ENCODE data around the gene DPH6. TPM values are rescaled to one million over a fixed set of nuclear protein-coding genes. Genes with fewer than 3 reads are reported as not detected.
"Not testable (repeated sequence)": the region's sequence is repeated elsewhere in the genome, so short reads cannot be mapped to it uniquely, and the experiment has no call there.

DPH6 gene
- total RNA-seq, 2 donors from 2014 or later: 14.8 to 15.3 TPM

- intact Hi-C loops (cut with DNase I): no loop called here
- no peak for TF ChIP-seq CTCF (IDR thresholded peaks at IDR 0.05)
- H3K36me3 ChIP-seq: no peaks in the 10 kb centered on the region
- DNase-seq: no peak
- H3K9me3 ChIP-seq: no peaks in the 10 kb centered on the region
- no peak overlapping the region for H3K4me3 ChIP-seq
- no peak overlapping the region for H3K27ac ChIP-seq
- no peaks in the 10 kb centered on the region for H3K4me1 ChIP-seq
- H3K27me3 ChIP-seq: no peaks in the 10 kb centered on the region
- no peak overlapping the region for H3K9ac ChIP-seq (ENCODE audit: low read depth in 2 of 2, low read length in 2 of 2)
Observed at GRCh38 chr15:35383506-35383905, 162.5 kb downstream of the DPH6 start.

GRCh38 chr15:35381328-35381727, 164.6 kb downstream of the DPH6 start:
- no peak for DNase-seq
- no peak for TF ChIP-seq CTCF (IDR thresholded peaks at IDR 0.05)
- Histone ChIP-seq H3K27ac (no peak overlapping the region), H3K36me3 (no peaks in the 10 kb centered on the region), H3K27me3 (no peaks in the 10 kb centered on the region), H3K9me3 (no peaks in the 10 kb centered on the region), H3K4me3 (no peak overlapping the region), H3K4me1 (no peaks in the 10 kb centered on the region), H3K9ac (ENCODE audit: low read depth in 2 of 2, low read length in 2 of 2) (no peak overlapping the region)
- intact Hi-C loops (cut with DNase I): no loop called here

- Histone ChIP-seq H3K4me1 (no peaks in the 10 kb centered on the region), H3K9ac (ENCODE audit: low read depth in 2 of 2, low read length in 2 of 2) (no peak overlapping the region), H3K4me3 (no peak overlapping the region), H3K27ac (no peak overlapping the region), H3K27me3 (no peaks in the 10 kb centered on the region), H3K36me3 (no peaks in the 10 kb centered on the region), H3K9me3 (no peaks in the 10 kb centered on the region)
- intact Hi-C loops (cut with DNase I): no loop called here
- no peak for TF ChIP-seq CTCF (IDR thresholded peaks at IDR 0.05)
- no peak for DNase-seq
Observed at GRCh38 chr15:35379972-35380371, 166.0 kb downstream of the DPH6 start.

- H3K4me3 ChIP-seq; H3K27ac ChIP-seq; intact Hi-C loops (cut with DNase I); DNase-seq; H3K4me1 ChIP-seq; H3K27me3 ChIP-seq; H3K36me3 ChIP-seq; H3K9me3 ChIP-seq; H3K9ac ChIP-seq (ENCODE audit: low read depth in 2 of 2, low read length in 2 of 2): not testable (repeated sequence)
Observed at GRCh38 chr15:35378454-35378853, 167.5 kb downstream of the DPH6 start.

- intact Hi-C loops (cut with DNase I): no loop called here
- Histone ChIP-seq H3K36me3 (no peaks in the 10 kb centered on the region), H3K9ac (ENCODE audit: low read depth in 2 of 2, low read length in 2 of 2) (no peak overlapping the region), H3K4me3 (no peak overlapping the region), H3K27me3 (no peaks in the 10 kb centered on the region), H3K4me1 (no peaks in the 10 kb centered on the region), H3K27ac (no peak overlapping the region), H3K9me3 (no peaks in the 10 kb centered on the region)
- TF ChIP-seq CTCF (IDR thresholded peaks at IDR 0.05): no peak
- DNase-seq: no peak
Observed at GRCh38 chr15:35376707-35377106, 169.3 kb downstream of the DPH6 start.

- H3K4me3 ChIP-seq: no peak overlapping the region
- no peaks in the 10 kb centered on the region for H3K36me3 ChIP-seq
- TF ChIP-seq CTCF (IDR thresholded peaks at IDR 0.05): no peak
- no peaks in the 10 kb centered on the region for H3K9me3 ChIP-seq
- H3K27ac ChIP-seq: no peak overlapping the region
- H3K4me1 ChIP-seq: no peaks in the 10 kb centered on the region
- H3K9ac ChIP-seq (ENCODE audit: low read depth in 2 of 2, low read length in 2 of 2): no peak overlapping the region
- intact Hi-C loops (cut with DNase I): no loop called here
- no peaks in the 10 kb centered on the region for H3K27me3 ChIP-seq
- no peak for DNase-seq
Observed at GRCh38 chr15:35374661-35375060, 171.3 kb downstream of the DPH6 start.
